ENCODE data around the gene MIPOL1.

Gene MIPOL1

GRCh38 chr14:37596790-37597472 lies 399.2 kb downstream of the MIPOL1 start:
- H3K36me3 ChIP-seq (ENCODE audit: control insufficient read depth in 5 of 5, insufficient read depth in 5 of 5, low read length in 5 of 5) = no peaks in the 10 kb centered on the region
- H3K27me3 ChIP-seq (ENCODE audit: control insufficient read depth in 5 of 5, insufficient read depth in 4 of 5, low read length in 5 of 5) = peaks cover 64 to 84% (median 77%) of the 10 kb centered on the region in 5 donors
- H3K4me3 ChIP-seq (ENCODE audit: low read depth in 1 of 5, low read length in 5 of 5) = no peak overlapping the region
- H3K4me1 ChIP-seq (ENCODE audit: control insufficient read depth in 5 of 5, insufficient read depth in 5 of 5, low read length in 5 of 5) = peaks cover 2 to 52% (median 46%) of the 10 kb centered on the region in 5 donors
- H3K27ac ChIP-seq (ENCODE audit: low read depth, low read length) = no peak overlapping the region
- H3K9me3 ChIP-seq (ENCODE audit: control insufficient read depth in 5 of 5, low read length in 5 of 5) = no peaks in the 10 kb centered on the region
- no peak overlapping the region for H3K9ac ChIP-seq (ENCODE audit: low read length in 5 of 5)

GRCh38 chr14:37597538-37597913 lies 399.8 kb downstream of the MIPOL1 start:
- Histone ChIP-seq H3K9me3 (ENCODE audit: control insufficient read depth in 5 of 5, low read length in 5 of 5) (no peaks in the 10 kb centered on the region), H3K36me3 (ENCODE audit: control insufficient read depth in 5 of 5, insufficient read depth in 5 of 5, low read length in 5 of 5) (no peaks in the 10 kb centered on the region), H3K9ac (ENCODE audit: low read length in 5 of 5) (no peak overlapping the region), H3K27me3 (ENCODE audit: control insufficient read depth in 5 of 5, insufficient read depth in 4 of 5, low read length in 5 of 5) (peaks cover 63 to 84% (median 77%) of the 10 kb centered on the region in 5 donors), H3K4me3 (ENCODE audit: low read depth in 1 of 5, low read length in 5 of 5) (no peak overlapping the region), H3K4me1 (ENCODE audit: control insufficient read depth in 5 of 5, insufficient read depth in 5 of 5, low read length in 5 of 5) (peaks cover 2 to 49% (median 41%) of the 10 kb centered on the region in 5 donors), H3K27ac (ENCODE audit: low read depth, low read length) (no peak overlapping the region)

- Histone ChIP-seq H3K27me3 (ENCODE audit: control insufficient read depth in 5 of 5, insufficient read depth in 4 of 5, low read length in 5 of 5) (peaks cover 62 to 84% (median 77%) of the 10 kb centered on the region in 5 donors), H3K36me3 (ENCODE audit: control insufficient read depth in 5 of 5, insufficient read depth in 5 of 5, low read length in 5 of 5) (no peaks in the 10 kb centered on the region), H3K9me3 (ENCODE audit: control insufficient read depth in 5 of 5, low read length in 5 of 5) (no peaks in the 10 kb centered on the region), H3K27ac (ENCODE audit: low read depth, low read length) (no peak overlapping the region), H3K4me3 (ENCODE audit: low read depth in 1 of 5, low read length in 5 of 5) (peak overlapping the region in 4 of 5 donors; percentile 24 to 65 (median 46)), H3K4me1 (ENCODE audit: control insufficient read depth in 5 of 5, insufficient read depth in 5 of 5, low read length in 5 of 5) (peaks cover 2 to 49% (median 41%) of the 10 kb centered on the region in 5 donors), H3K9ac (ENCODE audit: low read length in 5 of 5) (no peak overlapping the region)
These were observed 400.4 kb downstream of the MIPOL1 start for GRCh38 chr14:37597914-37598746.

GRCh38 chr14:37598747-37599506 lies 401.2 kb downstream of the MIPOL1 start:
- no peak overlapping the region for H3K9ac ChIP-seq (ENCODE audit: low read length in 5 of 5)
- no peak overlapping the region for H3K27ac ChIP-seq (ENCODE audit: low read depth, low read length)
- no peaks in the 10 kb centered on the region for H3K9me3 ChIP-seq (ENCODE audit: control insufficient read depth in 5 of 5, low read length in 5 of 5)
- H3K27me3 ChIP-seq (ENCODE audit: control insufficient read depth in 5 of 5, insufficient read depth in 4 of 5, low read length in 5 of 5) = peaks cover 64 to 85% (median 79%) of the 10 kb centered on the region in 5 donors
- peaks cover 2 to 49% (median 40%) of the 10 kb centered on the region in 5 donors for H3K4me1 ChIP-seq (ENCODE audit: control insufficient read depth in 5 of 5, insufficient read depth in 5 of 5, low read length in 5 of 5)
- peak overlapping the region in 3 of 5 donors; percentile 24 to 65 (median 61) for H3K4me3 ChIP-seq (ENCODE audit: low read depth in 1 of 5, low read length in 5 of 5)
- no peaks in the 10 kb centered on the region for H3K36me3 ChIP-seq (ENCODE audit: control insufficient read depth in 5 of 5, insufficient read depth in 5 of 5, low read length in 5 of 5)

- Histone ChIP-seq H3K27ac (ENCODE audit: low read depth, low read length) (no peak overlapping the region), H3K4me3 (ENCODE audit: low read depth in 1 of 5, low read length in 5 of 5) (peak overlapping the region in 3 of 5 donors; percentile 12 to 39 (median 27))
These were observed 402.0 kb downstream of the MIPOL1 start for GRCh38 chr14:37599507-37600368.

GRCh38 chr14:37600880-37601741 lies 403.4 kb downstream of the MIPOL1 start:
- Histone ChIP-seq H3K4me1 (ENCODE audit: control insufficient read depth in 5 of 5, insufficient read depth in 5 of 5, low read length in 5 of 5) (peaks cover 2 to 31% (median 28%) of the 10 kb centered on the region in 5 donors), H3K36me3 (ENCODE audit: control insufficient read depth in 5 of 5, insufficient read depth in 5 of 5, low read length in 5 of 5) (no peaks in the 10 kb centered on the region), H3K9me3 (ENCODE audit: control insufficient read depth in 5 of 5, low read length in 5 of 5) (no peaks in the 10 kb centered on the region), H3K9ac (ENCODE audit: low read length in 5 of 5) (no peak overlapping the region), H3K27ac (ENCODE audit: low read depth, low read length) (no peak overlapping the region), H3K4me3 (ENCODE audit: low read depth in 1 of 5, low read length in 5 of 5) (no peak overlapping the region), H3K27me3 (ENCODE audit: control insufficient read depth in 5 of 5, insufficient read depth in 4 of 5, low read length in 5 of 5) (peaks cover 66 to 94% (median 83%) of the 10 kb centered on the region in 5 donors)

More at GRCh38 chr14:37599507-37600368, 402.0 kb downstream of the MIPOL1 start:
- Histone ChIP-seq H3K9me3 (ENCODE audit: control insufficient read depth in 5 of 5, low read length in 5 of 5) (no peaks in the 10 kb centered on the region), H3K27me3 (ENCODE audit: control insufficient read depth in 5 of 5, insufficient read depth in 4 of 5, low read length in 5 of 5) (peaks cover 66 to 89% (median 86%) of the 10 kb centered on the region in 5 donors), H3K9ac (ENCODE audit: low read length in 5 of 5) (no peak overlapping the region), H3K4me1 (ENCODE audit: control insufficient read depth in 5 of 5, insufficient read depth in 5 of 5, low read length in 5 of 5) (peaks cover 2 to 41% (median 35%) of the 10 kb centered on the region in 5 donors), H3K36me3 (ENCODE audit: control insufficient read depth in 5 of 5, insufficient read depth in 5 of 5, low read length in 5 of 5) (no peaks in the 10 kb centered on the region)

- peaks cover 2 to 28% (median 27%) of the 10 kb centered on the region in 5 donors for H3K4me1 ChIP-seq (ENCODE audit: control insufficient read depth in 5 of 5, insufficient read depth in 5 of 5, low read length in 5 of 5)
- H3K9ac ChIP-seq (ENCODE audit: low read length in 5 of 5) = no peak overlapping the region
- H3K36me3 ChIP-seq (ENCODE audit: control insufficient read depth in 5 of 5, insufficient read depth in 5 of 5, low read length in 5 of 5) = no peaks in the 10 kb centered on the region
- H3K4me3 ChIP-seq (ENCODE audit: low read depth in 1 of 5, low read length in 5 of 5) = no peak overlapping the region
- no peaks in the 10 kb centered on the region for H3K9me3 ChIP-seq (ENCODE audit: control insufficient read depth in 5 of 5, low read length in 5 of 5)
- H3K27ac ChIP-seq (ENCODE audit: low read depth, low read length) = no peak overlapping the region
- H3K27me3 ChIP-seq (ENCODE audit: control insufficient read depth in 5 of 5, insufficient read depth in 4 of 5, low read length in 5 of 5) = peaks cover 64 to 92% (median 81%) of the 10 kb centered on the region in 5 donors
These were observed 404.1 kb downstream of the MIPOL1 start for GRCh38 chr14:37601865-37602264.

Measured in subcutaneous abdominal adipose tissue (tissue), 5 donors.